ENCODE measurements around the gene KLHL29.

The KLHL29 gene

DNA sequence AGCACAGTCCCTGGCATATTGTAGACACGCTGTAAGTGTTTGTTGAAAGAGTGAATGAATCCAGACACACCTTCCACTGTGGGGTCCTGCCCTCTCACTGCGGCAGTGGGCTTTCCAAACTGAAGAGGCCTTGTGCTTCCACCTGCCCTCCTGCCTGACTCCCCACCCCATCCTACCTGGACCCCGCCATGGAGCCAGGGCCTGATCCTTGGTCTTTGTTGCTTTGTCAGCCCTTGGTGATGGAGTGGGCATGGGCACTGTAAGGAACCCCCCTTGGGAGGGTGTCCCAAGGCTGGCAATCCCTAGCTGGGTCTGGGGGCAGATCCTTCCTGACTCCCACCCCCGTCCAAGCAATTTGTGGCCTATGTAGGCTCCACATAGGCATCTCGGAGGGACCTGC, 33.1 kb downstream of the KLHL29 start:
- H3K4me3 ChIP-seq (ENCODE audit: low read depth, low read length) = no peak overlapping the region
- no peak for DNase-seq (ENCODE audit: low read depth)
- TF ChIP-seq, protein P1, sequence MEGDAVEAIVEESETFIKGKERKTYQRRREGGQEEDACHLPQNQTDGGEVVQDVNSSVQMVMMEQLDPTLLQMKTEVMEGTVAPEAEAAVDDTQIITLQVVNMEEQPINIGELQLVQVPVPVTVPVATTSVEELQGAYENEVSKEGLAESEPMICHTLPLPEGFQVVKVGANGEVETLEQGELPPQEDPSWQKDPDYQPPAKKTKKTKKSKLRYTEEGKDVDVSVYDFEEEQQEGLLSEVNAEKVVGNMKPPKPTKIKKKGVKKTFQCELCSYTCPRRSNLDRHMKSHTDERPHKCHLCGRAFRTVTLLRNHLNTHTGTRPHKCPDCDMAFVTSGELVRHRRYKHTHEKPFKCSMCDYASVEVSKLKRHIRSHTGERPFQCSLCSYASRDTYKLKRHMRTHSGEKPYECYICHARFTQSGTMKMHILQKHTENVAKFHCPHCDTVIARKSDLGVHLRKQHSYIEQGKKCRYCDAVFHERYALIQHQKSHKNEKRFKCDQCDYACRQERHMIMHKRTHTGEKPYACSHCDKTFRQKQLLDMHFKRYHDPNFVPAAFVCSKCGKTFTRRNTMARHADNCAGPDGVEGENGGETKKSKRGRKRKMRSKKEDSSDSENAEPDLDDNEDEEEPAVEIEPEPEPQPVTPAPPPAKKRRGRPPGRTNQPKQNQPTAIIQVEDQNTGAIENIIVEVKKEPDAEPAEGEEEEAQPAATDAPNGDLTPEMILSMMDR (IDR thresholded peaks at IDR 0.05; ENCODE audit: low read depth, low read length, missing control alignments) = no peak
- in situ Hi-C loops (cut with HindIII; ENCODE audit: low sequenced_read_pairs) = no loop called here

DNA sequence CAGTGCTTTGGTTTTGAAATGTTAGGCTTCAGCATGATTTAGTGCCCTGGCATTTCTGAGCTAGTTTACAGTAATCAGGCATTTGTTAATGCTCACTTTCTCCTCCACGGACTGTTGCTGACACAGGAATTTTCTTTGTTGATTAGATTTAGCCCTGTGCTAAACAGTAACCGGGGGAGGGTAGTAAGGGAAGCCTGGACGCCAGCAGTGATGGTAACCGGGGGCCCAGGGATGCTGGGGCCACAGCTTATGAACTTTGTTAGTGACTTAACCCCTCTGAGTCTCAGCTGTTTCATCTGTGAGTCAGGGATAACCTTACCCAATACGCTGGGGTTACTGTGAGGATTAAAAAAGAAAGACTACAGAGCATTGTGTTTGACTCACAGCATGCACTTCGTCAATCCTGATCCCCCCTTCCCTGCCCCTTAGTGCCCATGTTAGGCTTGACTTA, 33.5 kb downstream of the KLHL29 start:
- H3K4me3 ChIP-seq (ENCODE audit: low read depth, low read length) = no peak overlapping the region
- TF ChIP-seq, protein P1 (IDR thresholded peaks at IDR 0.05; ENCODE audit: low read depth, low read length, missing control alignments) = no peak
- no peak for DNase-seq (ENCODE audit: low read depth)
- in situ Hi-C loops (cut with HindIII; ENCODE audit: low sequenced_read_pairs) = no loop called here

DNA sequence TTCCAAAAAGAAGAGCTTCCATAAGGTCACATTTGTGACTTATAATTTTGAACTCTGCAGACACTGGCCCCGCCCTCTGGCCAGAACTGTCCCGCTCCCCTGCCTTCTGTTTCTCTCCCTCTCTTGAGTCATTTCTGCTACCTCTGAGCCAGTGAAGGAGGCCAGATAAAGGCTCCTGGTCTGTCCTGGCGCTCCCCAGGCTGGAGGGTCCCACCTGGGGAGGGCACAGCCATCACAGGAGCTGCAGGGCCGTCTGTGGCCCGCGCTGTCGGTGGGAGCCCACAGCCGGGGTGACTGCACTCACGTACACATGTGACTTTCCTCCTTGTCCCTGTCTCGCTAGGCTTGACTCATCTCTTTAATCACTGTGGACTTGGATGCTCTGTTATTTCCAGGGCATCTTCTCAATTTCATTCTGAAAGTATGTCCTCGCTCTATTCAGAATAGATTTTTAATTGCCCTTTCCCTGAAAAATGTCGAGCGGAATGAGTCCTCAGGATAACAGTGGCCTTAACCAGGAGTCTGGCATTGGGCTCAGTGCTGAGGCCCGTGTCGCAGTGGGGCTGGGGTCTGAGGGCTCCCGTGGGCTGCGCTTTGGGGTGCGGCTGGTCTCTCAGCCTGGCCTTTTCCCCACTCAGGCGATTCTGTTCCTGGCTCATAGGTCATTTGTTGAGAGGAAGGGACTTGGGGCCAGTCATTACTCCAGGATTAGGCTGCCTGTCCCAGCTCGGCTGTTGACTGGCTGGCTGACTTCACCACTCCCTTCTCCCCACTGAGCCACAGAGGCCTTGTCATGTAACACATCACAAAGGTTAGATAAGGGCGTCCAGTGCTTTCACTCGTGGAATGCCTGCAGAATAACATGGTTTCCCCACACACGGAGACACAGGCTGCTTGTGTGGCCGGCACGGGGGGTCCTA, 34.5 kb downstream of the KLHL29 start:
- H3K4me3 ChIP-seq (ENCODE audit: low read depth, low read length) = no peak overlapping the region
- in situ Hi-C loops (cut with HindIII; ENCODE audit: low sequenced_read_pairs) = no loop called here
- TF ChIP-seq, protein P1 (IDR thresholded peaks at IDR 0.05; ENCODE audit: low read depth, low read length, missing control alignments) = no peak
- no peak for DNase-seq (ENCODE audit: low read depth)

DNA sequence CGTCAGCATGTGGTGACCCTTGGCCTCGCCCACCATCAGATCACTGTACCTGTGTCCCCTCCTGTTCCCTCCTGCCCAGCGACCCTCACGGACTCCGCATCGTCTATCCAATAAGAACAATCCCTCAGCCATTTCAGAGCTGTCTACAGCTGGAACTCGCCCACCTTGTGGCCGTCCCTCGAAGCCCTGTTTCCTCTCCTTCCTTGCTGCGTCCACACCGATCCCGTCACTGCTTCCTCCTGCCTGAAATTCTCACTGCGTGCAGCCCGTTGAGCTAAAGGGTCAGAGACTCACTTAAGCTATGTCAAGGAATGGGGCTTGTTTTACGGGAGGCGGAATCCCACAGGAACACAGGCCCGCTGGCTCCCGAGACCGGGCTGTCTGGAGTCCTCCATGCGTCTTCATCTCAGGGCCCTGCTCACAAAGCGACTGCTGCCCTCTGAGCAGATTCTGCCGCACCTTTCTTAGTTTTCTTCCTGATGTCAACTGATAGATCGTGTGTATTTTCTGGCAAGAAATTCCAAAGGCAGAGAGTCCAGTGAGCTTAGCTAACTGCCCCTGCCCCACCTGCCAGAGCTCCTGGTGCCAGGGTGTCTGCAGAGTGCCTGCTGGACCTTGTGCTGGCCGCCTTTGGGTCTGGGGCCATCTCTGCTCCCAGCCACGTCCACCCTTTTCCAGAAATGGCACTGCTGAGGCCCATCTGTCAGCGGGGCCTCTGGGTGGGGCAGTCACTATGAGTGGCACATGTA, 35.3 kb downstream of the KLHL29 start:
- in situ Hi-C loops (cut with HindIII; ENCODE audit: low sequenced_read_pairs) = no loop called here
- TF ChIP-seq, protein P1 (IDR thresholded peaks at IDR 0.05; ENCODE audit: low read depth, low read length, missing control alignments) = no peak
- no peak overlapping the region for H3K4me3 ChIP-seq (ENCODE audit: low read depth, low read length)
- no peak for DNase-seq (ENCODE audit: low read depth)

DNA sequence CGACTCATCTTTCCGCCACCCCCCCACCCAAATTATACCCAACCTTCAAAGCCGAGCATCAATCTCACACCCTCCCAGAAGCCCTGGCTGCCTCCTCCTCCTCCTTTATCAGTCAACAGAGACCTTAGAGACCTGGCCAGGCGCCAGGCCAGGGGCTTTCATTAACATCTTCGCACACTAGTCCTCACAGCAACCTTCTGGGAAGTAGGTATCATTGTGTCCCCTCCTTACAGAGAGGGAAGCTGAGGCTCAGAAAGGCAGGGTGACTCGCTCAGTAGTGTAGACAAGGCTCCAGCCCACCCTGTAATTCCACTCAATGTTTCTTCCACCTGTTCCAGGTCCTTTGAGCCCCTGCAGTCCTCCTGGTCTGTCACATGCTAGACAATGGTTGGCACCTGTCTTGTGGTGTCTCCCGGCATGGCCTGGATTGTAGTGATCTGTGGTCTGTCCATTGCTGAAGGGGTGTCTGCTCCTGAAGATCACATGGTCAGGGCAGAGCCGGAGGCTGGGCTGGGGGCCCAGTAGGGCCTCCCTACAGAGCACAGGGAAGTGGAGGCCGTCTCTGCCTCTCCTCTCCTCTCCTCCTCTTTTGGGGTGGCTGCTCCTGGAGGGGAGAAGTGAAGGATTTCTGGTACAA, 36.0 kb downstream of the KLHL29 start:
- DNase-seq (ENCODE audit: low read depth) = no peak
- in situ Hi-C loops (cut with HindIII; ENCODE audit: low sequenced_read_pairs) = no loop called here
- TF ChIP-seq, protein P1 (IDR thresholded peaks at IDR 0.05; ENCODE audit: low read depth, low read length, missing control alignments) = no peak
- no peak overlapping the region for H3K4me3 ChIP-seq (ENCODE audit: low read depth, low read length)
